MM.1S (cell line): ENCODE measurements around the gene ADAMTS9.

ENCODE experiments used
- DNase-seq: peaks from one replicate; pipeline ENCODE4 v3.0.0-alpha.2; 2015
- H2AFZ ChIP-seq: fragments of 300-600 bp; sonication (generic); 2 replicates; pipeline ENCODE4 v1.6.0; 2016; ENCODE audit warnings: antibody characterized with exemption, low read length
- H3F3A ChIP-seq: fragments of 300-600 bp; sonication (generic); 2 replicates; pipeline ENCODE4 v1.6.1; 2016; ENCODE audit warnings: mild to moderate bottlenecking, antibody characterized with exemption, low read length, moderate library complexity, mixed read lengths; ENCODE audit not compliant: insufficient read depth
- H3K27ac ChIP-seq: fragments of 300-600 bp; sonication (generic); 2 replicates; pipeline ENCODE4 v1.5.1; 2016; ENCODE audit warnings: mild to moderate bottlenecking, low read length
- H3K27me3 ChIP-seq: fragments of 300-600 bp; sonication (generic); replicated peaks from 2 replicates; pipeline ENCODE4 v1.6.0; 2016; ENCODE audit warnings: low read length; ENCODE audit not compliant: insufficient read depth
- H3K36me3 ChIP-seq: fragments of 300-600 bp; sonication (generic); replicated peaks from 2 replicates; pipeline ENCODE4 v1.6.1; 2016; ENCODE audit warnings: mild to moderate bottlenecking, low read length, mixed read lengths; ENCODE audit not compliant: insufficient read depth
- H3K4me1 ChIP-seq: fragments of 300-600 bp; sonication (generic); 2 replicates; pipeline ENCODE4 v1.6.1; 2016; ENCODE audit warnings: low read length, mixed read lengths
- H3K4me2 ChIP-seq: fragments of 300-600 bp; sonication (generic); 2 replicates; pipeline ENCODE4 v1.6.0; 2016; ENCODE audit warnings: low read depth, low read length
- H3K4me3 ChIP-seq: fragments of 300-600 bp; sonication (generic); 2 replicates; pipeline ENCODE4 v1.5.1; 2016; ENCODE audit warnings: low read length, mixed read lengths
- H3K79me2 ChIP-seq: fragments of 300-600 bp; sonication (generic); 2 replicates; pipeline ENCODE4 v1.6.1; 2016; ENCODE audit warnings: mixed run types, low read length, mixed read lengths
- H3K9ac ChIP-seq: fragments of 300-600 bp; sonication (generic); 2 replicates; pipeline ENCODE4 v1.6.1; 2016; ENCODE audit warnings: low read length, mixed read lengths
- H3K9me2 ChIP-seq: fragments of 300-600 bp; sonication (generic); replicated peaks from 2 replicates; pipeline ENCODE4 v1.6.1; 2016; ENCODE audit warnings: mild to moderate bottlenecking, low read length, mixed read lengths; ENCODE audit not compliant: insufficient read depth
- H3K9me3 ChIP-seq: fragments of 300-600 bp; sonication (generic); replicated peaks from 2 replicates; pipeline ENCODE4 v1.6.1; 2016; ENCODE audit warnings: mild to moderate bottlenecking, low read length, mixed read lengths; ENCODE audit not compliant: insufficient read depth
- H4K20me1 ChIP-seq: fragments of 300-600 bp; sonication (generic); 2 replicates; pipeline ENCODE4 v1.6.1; 2016; ENCODE audit warnings: mild to moderate bottlenecking, low read length, moderate library complexity, mixed read lengths; ENCODE audit not compliant: insufficient read depth
- CTCF ChIP-seq: fragments of 300-600 bp; sonication (generic); IDR thresholded peaks from 2 replicates; pipeline ENCODE4 v1.5.1; 2016; ENCODE audit warnings: antibody characterized with exemption, low read length, mixed read lengths
- EZH2 ChIP-seq: fragments of 300-600 bp; sonication (generic); optimal IDR thresholded peaks from 2 replicates; pipeline ENCODE3; 2017; ENCODE audit warnings: low read depth, mild to moderate bottlenecking, antibody characterized with exemption, low read length, mixed read lengths
- EZH2phosphoT487 ChIP-seq: fragments of 300-600 bp; sonication (generic); IDR thresholded peaks from 2 replicates; pipeline ENCODE4 v1.6.1; 2018; ENCODE audit warnings: antibody characterized with exemption, low read length

The ADAMTS9 gene

GRCh38 chr3:64593350-64593749, 94.5 kb downstream of the ADAMTS9 start:
- no peaks in the 10 kb centered on the region for H3K79me2 ChIP-seq
- no peaks in the 10 kb centered on the region for H4K20me1 ChIP-seq
- no peaks in the 10 kb centered on the region for H3K4me1 ChIP-seq
- H3K4me3 ChIP-seq: no peak overlapping the region
- H3K4me2 ChIP-seq: no peak overlapping the region
- no peak overlapping the region for H2AFZ ChIP-seq
- no peak overlapping the region for H3K27ac ChIP-seq
- DNase-seq: no peak
- no peaks in the 10 kb centered on the region for H3K9me3 ChIP-seq
- no peaks in the 10 kb centered on the region for H3F3A ChIP-seq
- H3K27me3 ChIP-seq: no peaks in the 10 kb centered on the region
- TF ChIP-seq EZH2: no peak
- TF ChIP-seq EZH2phosphoT487: no peak
- TF ChIP-seq CTCF: no peak
- H3K36me3 ChIP-seq: no peaks in the 10 kb centered on the region
- H3K9ac ChIP-seq: no peak overlapping the region
- no peaks in the 10 kb centered on the region for H3K9me2 ChIP-seq

DNA sequence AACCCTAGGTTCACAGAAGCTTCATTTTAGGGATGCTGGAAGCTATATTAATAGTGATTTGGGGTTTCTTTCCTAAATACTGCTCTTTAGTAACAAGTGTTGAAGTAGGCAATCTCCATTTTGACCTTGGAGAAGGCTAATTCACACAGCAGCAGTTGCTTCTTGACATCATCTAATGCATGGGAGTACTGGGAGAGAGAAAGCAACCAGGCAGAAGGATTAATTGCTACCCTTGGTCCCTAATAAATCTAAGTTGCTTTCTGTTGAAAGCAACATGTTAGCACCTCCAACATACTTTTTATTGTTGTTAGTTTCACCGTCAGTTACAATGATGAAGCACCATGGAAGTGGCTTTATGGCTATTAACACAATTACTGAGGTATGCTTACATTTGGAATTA, 96.2 kb downstream of the ADAMTS9 start:
- no peak overlapping the region for H3K9ac ChIP-seq
- no peak overlapping the region for H3K4me2 ChIP-seq
- no peaks in the 10 kb centered on the region for H3K4me1 ChIP-seq
- no peaks in the 10 kb centered on the region for H4K20me1 ChIP-seq
- no peaks in the 10 kb centered on the region for H3K36me3 ChIP-seq
- H3K9me3 ChIP-seq: no peaks in the 10 kb centered on the region
- H3K4me3 ChIP-seq: no peak overlapping the region
- H3K27me3 ChIP-seq: no peaks in the 10 kb centered on the region
- H3K27ac ChIP-seq: no peak overlapping the region
- no peaks in the 10 kb centered on the region for H3F3A ChIP-seq
- no peak for DNase-seq
- no peaks in the 10 kb centered on the region for H3K79me2 ChIP-seq
- H3K9me2 ChIP-seq: no peaks in the 10 kb centered on the region
- no peak overlapping the region for H2AFZ ChIP-seq
- no peak for TF ChIP-seq EZH2phosphoT487
- TF ChIP-seq EZH2: no peak
- TF ChIP-seq CTCF: no peak

- H3F3A ChIP-seq: no peaks in the 10 kb centered on the region
- H3K9me3 ChIP-seq: no peaks in the 10 kb centered on the region
- H3K79me2 ChIP-seq: no peaks in the 10 kb centered on the region
- H3K27ac ChIP-seq: no peak overlapping the region
- no peak for DNase-seq
- H3K4me2 ChIP-seq: no peak overlapping the region
- no peaks in the 10 kb centered on the region for H4K20me1 ChIP-seq
- no peak overlapping the region for H2AFZ ChIP-seq
- H3K36me3 ChIP-seq: no peaks in the 10 kb centered on the region
- no peaks in the 10 kb centered on the region for H3K4me1 ChIP-seq
- H3K4me3 ChIP-seq: no peak overlapping the region
- H3K9ac ChIP-seq: no peak overlapping the region
- no peaks in the 10 kb centered on the region for H3K27me3 ChIP-seq
- TF ChIP-seq EZH2 (no peak), EZH2phosphoT487 (no peak), CTCF (no peak)
- H3K9me2 ChIP-seq: no peaks in the 10 kb centered on the region
These were observed 99.4 kb downstream of the ADAMTS9 start for GRCh38 chr3:64588380-64588779.
